ENCODE data around the gene BCAS4.

- TF ChIP-seq CTCF (IDR thresholded peaks at IDR 0.05) = no peak
- TF ChIP-seq POLR2A (IDR thresholded peaks at IDR 0.05) = no peak
Measured at GRCh38 chr20:50837532-50838321, 42.9 kb downstream of the BCAS4 start.
